Psoas muscle (tissue), 8 donors: ENCODE results near the gene ACTN1. TPM values are rescaled to one million over a fixed set of nuclear protein-coding genes. Genes with fewer than 3 reads are reported as not detected.

Experiments
- ATAC-seq, 4 donors: fragments of 200-7000 bp; cut with Tn5 transposase; one replicate each; pipeline ENCODE4 v1.9.1; 2020; ENCODE audit warnings: moderate library complexity in 3 of 4, mild to moderate bottlenecking in 2 of 4
- DNase-seq, 2 donors: peaks; one replicate each; pipeline ENCODE4 v3.0.0-alpha.2; 2020
- H3K27ac ChIP-seq: fragments of 200-600 bp; one replicate; pipeline ENCODE4 v1.8.0; 2022
- H3K27me3 ChIP-seq, 3 donors: fragments of 200-600 bp in 1 of 3; one replicate each; pipeline versions ENCODE4 v1.6.1 to v1.8.0; 2013 to 2022; ENCODE audit warnings: low read length in 2 of 3, mild to moderate bottlenecking in 2 of 3, moderate library complexity in 1 of 3; ENCODE audit not compliant: insufficient read depth in 3 of 3
- H3K36me3 ChIP-seq, 2 donors: fragments of 200-600 bp in 1 of 2; one replicate each; pipeline versions ENCODE4 v1.6.1 to v1.8.0; 2013 to 2022; ENCODE audit warnings: low read depth in 1 of 2, mild to moderate bottlenecking in 1 of 2, moderate library complexity in 1 of 2; ENCODE audit not compliant: insufficient read depth in 1 of 2
- H3K4me1 ChIP-seq: fragments of 200-600 bp; one replicate; pipeline ENCODE4 v1.8.0; 2022
- H3K4me3 ChIP-seq: fragments of 200-600 bp; one replicate; pipeline ENCODE4 v1.8.0; 2022; ENCODE audit warnings: mild to moderate bottlenecking
- H3K9me3 ChIP-seq: fragments of 200-600 bp; one replicate; pipeline ENCODE4 v1.8.0; 2022
- WGBS, 3 donors: extraction: QIAGEN DNeasy Blood & Tissue Kit; methylation state at CpG; one replicate each; pipeline versions ENCODE4 v1.1.6 to v1.1.7; 2013; 5-methylcytosine and 5-hydroxymethylcytosine counted together
- intact Hi-C, 2 donors: fragments of 100-400 bp; cut with DNase I; formaldehyde crosslinking; loops; one replicate each; pipeline versions ENCODE4 v1.11.0 to v1.14.2; 2022
- polyA plus RNA-seq, 3 donors: library from polyadenylated mRNA; stranded (reverse); fragments of 200-250 nt; gene quantifications; one replicate each; pipeline ENCODE4 v1.2.3, GENCODE V29; 2013
- total RNA-seq, 4 donors: library from RNA; stranded (reverse); fragmentation: NEBNext Ultra II Directional in 2 of 4; extraction: Animal tissue kit (Norgen Biotek cat#: 25700) in 2 of 4; gene quantifications; one replicate each; pipeline versions ENCODE4 v1.2.1 to v1.2.4, GENCODE V29; 2021 to 2023
- TF ChIP-seq, protein P1 (sequence below): fragments of 200-600 bp; IDR thresholded peaks from one replicate; pipeline ENCODE4 v1.8.0; 2022; ENCODE audit warnings: antibody characterized with exemption
- donor health status: healthy with polysubstance abuse.
- donor health status: DM: no; HTN: no; CAD: no; lungs with moderate emphysema.
- donor health status: Bipolar disorder and iron deficiency.
- donor health status: healthy.
- donor health status: DM: yes; HTN: yes; CAD: no.
- donor health status: DM: no; HTN: no; CAD: no.
- donor health status: DM: no; HTN: no; CAD: no.
- donor health status: DM: yes; HTN: yes; CAD: no.

ACTN1 gene
- total and polyA plus RNA-seq, 7 donors, result 5.8 to 23.7 (median 10.9) TPM

GRCh38 chr14:68908201-68908600 lies 70.9 kb downstream of the ACTN1 start:
- 88 to 94% (median 91%) methylated on average over 8 of the region's 8 CpGs for WGBS, 3 donors
- Histone ChIP-seq H3K4me3 (no peak overlapping the region), H3K36me3 (peaks cover 0 to 19% of the 10 kb centered on the region in 2 donors), H3K27ac (no peak overlapping the region), H3K4me1 (no peaks in the 10 kb centered on the region), H3K27me3 (no peaks in the 10 kb centered on the region), H3K9me3 (no peaks in the 10 kb centered on the region)
- TF ChIP-seq, protein P1, sequence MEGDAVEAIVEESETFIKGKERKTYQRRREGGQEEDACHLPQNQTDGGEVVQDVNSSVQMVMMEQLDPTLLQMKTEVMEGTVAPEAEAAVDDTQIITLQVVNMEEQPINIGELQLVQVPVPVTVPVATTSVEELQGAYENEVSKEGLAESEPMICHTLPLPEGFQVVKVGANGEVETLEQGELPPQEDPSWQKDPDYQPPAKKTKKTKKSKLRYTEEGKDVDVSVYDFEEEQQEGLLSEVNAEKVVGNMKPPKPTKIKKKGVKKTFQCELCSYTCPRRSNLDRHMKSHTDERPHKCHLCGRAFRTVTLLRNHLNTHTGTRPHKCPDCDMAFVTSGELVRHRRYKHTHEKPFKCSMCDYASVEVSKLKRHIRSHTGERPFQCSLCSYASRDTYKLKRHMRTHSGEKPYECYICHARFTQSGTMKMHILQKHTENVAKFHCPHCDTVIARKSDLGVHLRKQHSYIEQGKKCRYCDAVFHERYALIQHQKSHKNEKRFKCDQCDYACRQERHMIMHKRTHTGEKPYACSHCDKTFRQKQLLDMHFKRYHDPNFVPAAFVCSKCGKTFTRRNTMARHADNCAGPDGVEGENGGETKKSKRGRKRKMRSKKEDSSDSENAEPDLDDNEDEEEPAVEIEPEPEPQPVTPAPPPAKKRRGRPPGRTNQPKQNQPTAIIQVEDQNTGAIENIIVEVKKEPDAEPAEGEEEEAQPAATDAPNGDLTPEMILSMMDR, result no peak
- no peak for ATAC-seq
- no peak for DNase-seq
- intact Hi-C loops, result no loop called here

- Histone ChIP-seq H3K27me3 (no peaks in the 10 kb centered on the region), H3K9me3 (no peaks in the 10 kb centered on the region), H3K4me3 (no peak overlapping the region), H3K36me3 (peaks cover 0 to 34% of the 10 kb centered on the region in 2 donors), H3K27ac (no peak overlapping the region), H3K4me1 (no peaks in the 10 kb centered on the region)
- DNase-seq, result peak in 1 of 2 donors; percentile 16
- WGBS, 3 donors, result 73 to 82% (median 79%) methylated on average over 5 of the region's 5 CpGs
- no peak for ATAC-seq
- TF ChIP-seq, protein P1, result no peak
- intact Hi-C loops, result no loop called here
These were observed 72.7 kb downstream of the ACTN1 start for GRCh38 chr14:68906439-68906838.

DNA sequence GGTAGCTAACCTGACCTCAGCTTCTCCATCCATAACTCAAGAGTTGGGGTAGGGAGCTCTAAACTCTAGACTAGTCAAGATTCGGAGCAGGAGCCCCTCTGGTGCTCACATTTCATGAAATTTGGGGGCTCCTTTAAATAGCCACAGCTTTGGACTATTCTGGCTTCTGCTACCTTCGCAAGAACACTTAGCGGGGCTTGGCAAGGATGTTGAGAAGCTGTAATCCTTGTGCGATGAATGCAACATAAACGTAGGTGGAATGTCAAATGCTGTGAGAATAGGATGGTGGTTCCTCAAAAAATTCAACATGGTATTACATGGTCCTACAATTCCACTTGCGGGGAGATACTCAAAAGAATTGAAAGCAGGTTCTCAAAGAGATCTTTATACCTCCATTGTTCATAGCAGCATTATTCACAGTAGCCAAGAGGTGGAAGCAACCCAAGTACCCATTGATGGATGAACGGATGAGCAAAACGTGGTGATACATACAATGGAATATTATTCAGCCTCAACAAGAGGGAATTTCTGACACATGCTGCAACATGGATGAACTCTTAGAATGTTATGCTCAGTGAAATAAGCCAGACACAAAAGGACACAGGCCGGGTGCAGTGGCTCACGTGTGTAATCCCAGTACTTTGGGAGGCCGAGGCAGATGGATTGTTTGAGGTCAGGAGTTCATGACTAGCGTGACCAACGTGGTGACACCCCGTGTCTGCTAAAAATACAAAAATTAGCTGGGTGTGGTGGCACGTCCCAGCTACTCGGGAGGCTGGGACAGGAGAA lies 73.8 kb downstream of the ACTN1 start:
- DNase-seq (peak in 1 of 2 donors; percentile 14), ATAC-seq (no peak)
- TF ChIP-seq, protein P1, result no peak
- H3K9me3 ChIP-seq, result no peaks in the 10 kb centered on the region
- WGBS, 3 donors, result 80 to 87% (median 81%) methylated on average over 16 of the region's 16 CpGs
- intact Hi-C loops, result no loop called here
- no peaks in the 10 kb centered on the region for H3K4me1 ChIP-seq
- H3K27me3 ChIP-seq, result no peaks in the 10 kb centered on the region
- no peak overlapping the region for H3K4me3 ChIP-seq
- H3K36me3 ChIP-seq, result peaks cover 0 to 42% of the 10 kb centered on the region in 2 donors
- H3K27ac ChIP-seq, result no peak overlapping the region

DNA sequence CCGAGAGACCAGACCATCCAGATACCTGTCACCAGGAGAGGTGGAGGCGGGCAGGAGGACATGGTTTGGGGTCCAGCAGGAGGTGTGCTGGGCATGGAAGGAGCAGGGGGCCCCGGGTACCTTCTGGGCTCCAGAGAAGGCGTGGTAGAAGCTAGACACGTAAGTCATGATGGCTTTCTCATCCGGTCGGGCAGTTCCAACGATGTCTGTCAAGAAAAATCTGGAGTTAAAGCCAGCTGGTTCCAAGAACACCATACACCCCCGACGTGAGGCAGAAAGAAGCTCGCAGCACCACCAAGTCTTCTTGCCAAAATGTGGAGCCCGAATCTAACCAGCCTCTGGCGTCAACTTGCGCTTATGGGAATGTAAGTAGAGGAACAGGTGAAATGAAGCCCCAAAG lies 76.7 kb downstream of the ACTN1 start:
- ATAC-seq, result no peak
- Histone ChIP-seq H3K9me3 (no peaks in the 10 kb centered on the region), H3K27me3 (no peaks in the 10 kb centered on the region), H3K4me3 (no peak overlapping the region), H3K36me3 (peaks cover 0 to 38% of the 10 kb centered on the region in 2 donors), H3K4me1 (no peaks in the 10 kb centered on the region), H3K27ac (no peak overlapping the region)
- intact Hi-C loops, result no loop called here
- WGBS, 3 donors, result 92 to 94% (median 94%) methylated on average over 14 of the region's 14 CpGs
- DNase-seq, result peak in 1 of 2 donors; percentile 4
- TF ChIP-seq, protein P1, result no peak
